Muscle of back (tissue), 11 donors: Measurements from ENCODE around the gene ECI1. TPM values are rescaled to one million over a fixed set of nuclear protein-coding genes. Genes with fewer than 3 reads are reported as not detected.
A peak's percentile ranks its signal among the peaks of the same experiment; 100 is the strongest.

ENCODE experiments used
- DNase-seq, 3 donors: peaks; one replicate each; pipeline versions ENCODE4 v3.0.0 to v3.0.0-alpha.2; 2013
- polyA plus RNA-seq, 10 donors: library from polyadenylated mRNA; unstranded; fragments of 120-200 nt; gene quantifications; one replicate each; pipeline ENCODE4 v1.2.1, GENCODE V29; 2013; ENCODE audit not compliant: insufficient read length in 10 of 10

ECI1 gene
- polyA plus RNA-seq, 10 donors: 42.8 to 59.2 (median 49.0) TPM

DNA sequence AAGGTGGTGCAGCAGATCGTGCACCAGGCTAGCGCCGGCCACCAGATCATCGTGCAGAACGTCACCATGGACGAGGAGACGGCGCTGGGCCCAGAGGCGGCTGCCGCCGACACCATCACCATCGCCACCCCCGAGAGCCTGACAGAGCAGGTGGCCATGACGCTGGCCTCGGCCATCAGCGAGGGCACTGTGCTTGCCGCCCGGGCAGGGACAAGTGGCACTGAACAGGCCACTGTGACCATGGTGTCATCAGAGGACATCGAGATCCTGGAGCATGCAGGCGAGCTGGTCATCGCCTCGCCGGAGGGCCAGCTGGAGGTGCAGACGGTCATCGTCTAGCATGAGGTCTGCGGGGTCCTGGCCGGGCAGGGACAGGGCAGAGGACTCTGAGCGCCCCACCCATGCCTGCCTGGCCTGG, 16.1 kb downstream of the ECI1 start:
- no peak for DNase-seq

DNA sequence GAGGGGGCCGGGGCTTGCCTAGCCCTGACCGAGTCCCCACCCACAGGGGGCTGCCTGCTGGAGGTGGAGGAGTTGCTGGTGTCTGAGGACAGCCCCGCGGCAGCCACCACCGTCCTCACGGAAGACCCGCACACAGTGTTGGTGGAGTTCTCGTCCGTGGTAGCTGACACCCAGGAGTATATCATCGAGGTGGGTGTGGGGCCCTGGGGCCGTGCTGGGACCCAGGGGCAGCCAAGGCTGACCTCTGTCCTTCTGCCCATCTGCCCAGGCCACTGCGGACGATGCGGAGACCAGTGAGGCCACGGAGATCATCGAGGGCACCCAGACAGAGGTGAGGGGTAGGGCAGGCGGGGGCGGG, 16.6 kb downstream of the ECI1 start:
- DNase-seq: no peak

DNA sequence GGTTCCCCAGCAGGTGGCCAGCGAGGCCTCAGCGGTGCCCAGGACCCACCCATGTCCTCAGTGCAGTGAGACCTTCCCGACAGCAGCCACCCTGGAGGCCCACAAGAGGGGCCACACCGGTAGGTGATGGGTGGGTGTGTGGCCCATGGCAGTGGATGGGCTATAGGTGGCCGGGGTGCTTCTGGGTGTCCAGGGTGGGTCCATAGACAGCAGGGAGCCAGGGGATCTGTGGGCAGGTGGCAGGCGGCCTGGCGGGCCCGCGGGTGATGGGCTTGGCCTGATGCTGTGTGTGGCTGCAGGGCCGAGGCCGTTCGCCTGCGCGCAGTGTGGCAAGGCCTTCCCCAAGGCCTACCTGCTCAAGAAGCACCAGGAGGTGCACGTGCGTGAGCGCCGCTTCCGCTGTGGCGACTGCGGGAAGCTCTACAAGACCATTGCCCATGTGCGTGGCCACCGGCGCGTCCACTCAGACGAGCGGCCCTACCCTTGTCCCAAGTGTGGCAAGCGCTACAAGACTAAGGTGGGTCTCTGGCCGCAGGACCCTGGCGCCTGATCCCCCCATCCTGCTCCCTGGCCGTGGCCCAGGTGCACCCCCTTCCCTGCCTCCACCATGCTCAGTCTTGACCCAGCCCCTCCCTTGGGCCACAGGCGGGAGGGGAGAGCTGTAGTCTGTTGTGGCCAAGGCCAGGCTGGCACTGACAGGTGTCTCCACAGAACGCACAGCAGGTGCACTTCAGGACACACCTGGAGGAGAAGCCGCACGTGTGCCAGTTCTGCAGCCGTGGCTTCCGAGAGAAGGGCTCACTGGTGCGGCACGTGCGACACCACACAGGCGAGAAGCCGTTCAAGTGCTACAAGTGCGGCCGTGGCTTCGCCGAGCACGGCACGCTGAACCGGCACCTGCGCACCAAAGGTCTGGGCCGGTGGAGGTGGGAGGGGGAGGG, 17.2 kb downstream of the ECI1 start:
- DNase-seq: no peak

GRCh38 chr16:2233046-2233775, 18.2 kb downstream of the ECI1 start:
- DNase-seq: no peak

- no peak for DNase-seq
These were observed 19.0 kb downstream of the ECI1 start for GRCh38 chr16:2232094-2232990.

- DNase-seq: no peak
These were observed 20.1 kb downstream of the ECI1 start for GRCh38 chr16:2231016-2231931.

- no peak for DNase-seq
These were observed 21.0 kb downstream of the ECI1 start for GRCh38 chr16:2230376-2230775.

DNA sequence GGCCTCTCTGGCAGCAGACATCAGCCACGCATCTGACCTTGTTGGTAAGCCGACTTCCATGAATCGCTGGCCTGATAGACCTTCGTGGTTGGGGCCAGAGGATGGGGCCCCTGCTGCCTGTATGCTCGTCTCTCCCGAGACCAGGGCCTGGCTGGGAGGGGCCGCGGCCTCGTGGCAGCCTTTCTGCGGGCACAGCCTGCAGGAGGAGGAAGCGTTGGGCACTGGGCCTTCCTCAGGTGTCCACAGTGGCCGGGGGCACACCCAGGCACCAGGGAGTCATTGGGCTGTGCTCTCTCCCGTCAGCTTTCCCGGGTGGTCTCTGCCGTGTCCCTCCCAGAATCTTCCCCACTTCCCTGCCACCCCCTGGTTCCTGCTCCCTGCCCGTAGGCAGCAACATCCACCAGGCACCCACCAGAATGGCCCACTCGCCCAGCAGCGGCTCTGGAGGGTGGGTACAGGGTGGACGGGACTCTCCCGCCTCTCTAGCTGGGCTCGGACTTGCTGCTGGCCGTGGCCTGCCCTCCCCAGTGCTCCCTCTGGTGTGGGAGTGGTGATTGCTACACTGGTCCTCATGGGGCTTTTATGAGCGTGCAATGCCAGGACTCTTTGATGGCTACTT, 21.6 kb downstream of the ECI1 start:
- DNase-seq: no peak

- DNase-seq: no peak
These were observed 22.3 kb downstream of the ECI1 start for GRCh38 chr16:2229091-2229490.

GRCh38 chr16:2228161-2228824, 23.1 kb downstream of the ECI1 start:
- no peak for DNase-seq

DNA sequence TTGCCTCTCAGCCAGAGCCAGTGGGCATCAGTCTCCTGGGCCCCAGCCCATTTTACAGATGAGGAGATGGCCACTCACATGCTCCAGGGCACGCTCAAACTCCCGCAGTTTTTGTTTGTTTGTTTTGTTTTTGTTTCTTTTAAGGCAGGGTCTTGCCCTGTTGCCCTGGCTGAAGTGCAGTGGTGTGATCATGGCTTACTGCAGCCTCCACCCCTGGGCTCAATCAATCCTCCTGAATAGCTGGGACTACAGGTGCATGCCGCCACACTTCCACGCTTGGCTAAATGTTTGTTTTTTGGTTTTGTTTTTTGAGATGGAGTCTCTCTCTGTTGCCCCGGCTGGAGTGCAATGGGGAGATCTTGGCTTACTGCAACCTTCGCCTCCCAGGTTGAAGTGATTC, 24.5 kb downstream of the ECI1 start:
- DNase-seq: no peak

DNA sequence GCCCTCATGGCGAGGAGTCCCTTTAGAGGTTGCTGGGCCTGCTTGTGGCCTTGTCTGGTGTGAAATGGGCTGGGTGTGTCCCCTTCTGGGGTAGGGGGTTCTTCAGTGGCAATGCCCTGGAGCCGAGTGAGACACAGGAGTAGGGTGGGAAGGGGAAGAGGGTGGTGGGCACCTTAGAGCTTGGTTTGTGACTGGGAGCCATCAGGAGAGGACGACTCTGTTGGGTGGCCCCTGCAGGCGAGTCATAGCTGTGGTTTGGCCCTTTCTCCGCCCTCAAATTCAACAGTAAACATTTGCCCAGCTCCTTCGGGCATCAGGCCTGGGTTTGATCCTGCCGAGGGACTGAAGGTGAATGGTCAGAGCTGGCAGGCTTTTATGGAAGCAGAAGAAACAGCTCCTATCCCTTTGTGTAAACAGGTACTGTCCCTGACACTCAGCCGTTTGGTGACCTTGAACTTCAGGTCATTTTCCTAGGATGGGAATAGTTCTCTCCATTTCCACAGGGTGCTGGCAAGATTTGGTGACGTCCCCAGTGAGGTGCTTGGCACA, 25.1 kb downstream of the ECI1 start:
- no peak for DNase-seq

GRCh38 chr16:2223942-2224486, 27.4 kb downstream of the ECI1 start:
- DNase-seq: peak in 1 of 3 donors; percentile 66

DNA sequence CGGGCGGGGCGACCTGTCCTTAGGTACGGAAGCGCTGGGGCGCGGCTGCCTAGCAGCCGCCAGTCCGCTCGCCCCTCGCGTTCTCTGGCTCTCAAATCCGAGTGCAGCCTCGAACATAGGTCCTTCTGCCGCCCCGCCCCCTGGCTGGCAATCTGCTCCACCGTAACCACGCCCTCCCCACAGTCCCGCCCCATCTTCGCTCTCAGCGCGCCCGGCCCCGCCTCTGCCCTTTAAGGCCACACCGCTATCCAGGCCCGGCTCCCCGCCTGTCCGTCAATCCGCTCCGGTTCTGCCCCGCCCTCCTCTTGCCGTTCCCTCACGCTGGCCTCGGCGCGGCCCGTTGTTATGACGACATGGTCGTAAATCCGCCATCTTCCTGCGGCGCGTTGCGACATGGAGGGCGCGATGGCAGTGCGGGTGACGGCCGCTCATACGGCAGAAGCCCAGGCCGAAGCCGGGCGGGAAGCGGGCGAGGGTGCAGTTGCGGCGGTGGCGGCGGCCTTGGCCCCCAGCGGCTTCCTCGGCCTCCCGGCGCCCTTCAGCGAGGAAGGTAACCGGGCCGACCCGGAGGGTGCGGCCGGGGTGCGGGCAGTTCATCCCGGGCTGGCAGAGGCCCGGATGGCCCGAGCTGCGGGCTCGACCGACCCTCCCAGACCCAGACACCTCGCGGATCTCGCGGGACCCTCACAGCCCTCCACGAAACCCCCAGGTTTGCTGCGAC, 28.0 kb downstream of the ECI1 start, which contains the start of gene E4F1:
Gene E4F1, plus strand, starts transcription at position 371 of the 721 bp plus-strand sequence. Its CDS starts 23 bp downstream, at position 394.
- DNase-seq: peak; percentile 99

DNA sequence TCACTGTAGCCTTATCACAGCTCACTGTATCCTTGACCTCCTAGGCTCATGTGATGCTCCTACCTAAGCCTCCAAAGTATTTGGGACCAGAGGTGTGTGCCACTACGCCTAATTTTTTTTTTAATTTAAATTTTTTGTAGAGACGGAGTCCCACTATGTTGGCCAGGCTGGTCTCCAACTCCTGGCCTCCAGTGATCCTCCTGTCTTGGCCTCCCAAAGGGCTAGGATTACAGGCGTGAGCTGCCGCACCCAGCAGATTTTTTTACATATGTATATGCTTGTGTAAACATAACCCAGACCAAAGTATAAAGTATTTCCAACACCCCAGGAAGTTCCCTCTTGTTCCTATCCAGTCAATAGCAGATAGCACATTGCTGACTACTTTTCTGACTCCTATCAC, 35.1 kb downstream of the ECI1 start:
- DNase-seq: no peak

DNA sequence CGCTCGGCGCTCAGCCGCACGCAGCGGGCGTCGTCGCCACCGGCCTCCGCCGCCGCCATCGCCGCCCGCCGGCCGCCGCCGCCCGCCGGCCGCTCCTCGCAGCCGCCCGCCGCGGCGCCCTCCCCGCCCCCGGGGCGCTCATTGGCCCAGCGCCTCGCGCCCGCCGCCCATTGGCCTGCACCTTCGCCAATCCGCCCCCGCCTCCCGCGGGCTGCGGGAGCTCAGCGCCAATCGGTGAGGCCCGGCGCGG, 36.7 kb downstream of the ECI1 start, which contains the start of gene PGP:
Gene PGP, minus strand, starts transcription at position 122 of the 250 bp plus-strand sequence. Its CDS starts 63 bp downstream, at position 59.
- DNase-seq: no peak

GRCh38 chr16:2213817-2214718, 37.3 kb downstream of the ECI1 start:
- DNase-seq: no peak
